NOMO-1 treated with dmso at 0.1 percent for 144 hours (cell line): ENCODE measurements around the gene PHF21A.
"Not testable (repeated sequence)": the region's sequence is repeated elsewhere in the genome, so short reads cannot be mapped to it uniquely, and the experiment has no call there.

ENCODE experiments used
- DNase-seq: peaks from one replicate; lab custom pipeline; 2025; ENCODE audit not compliant: unreplicated experiment; lab: John Stamatoyannopoulos, UW

The PHF21A gene

DNA sequence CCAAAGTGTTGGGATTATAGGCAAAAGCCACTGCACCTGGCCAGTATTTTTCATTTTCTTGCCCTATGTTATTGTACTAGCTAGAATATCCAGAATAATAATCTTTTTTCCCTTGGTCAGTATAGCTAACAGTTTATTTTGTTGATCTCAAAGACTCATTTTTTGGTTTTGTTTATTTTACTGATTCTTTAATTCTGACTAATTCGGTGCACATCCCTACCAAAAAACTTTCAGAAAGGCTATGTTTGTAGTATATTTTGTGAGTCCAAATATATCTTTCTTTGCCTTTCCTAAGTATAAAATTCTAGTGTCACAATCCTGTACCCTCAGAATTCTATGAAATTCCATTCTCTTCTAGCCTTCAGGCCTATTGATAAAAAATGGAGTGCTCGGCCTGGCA is 84.3 kb downstream of the PHF21A start:
- DNase-seq, result no peak

- no peak for DNase-seq
Measured at GRCh38 chr11:46036009-46036408, 85.2 kb downstream of the PHF21A start.

GRCh38 chr11:46034041-46034440 is 87.2 kb downstream of the PHF21A start:
- no peak for DNase-seq

GRCh38 chr11:46026606-46027293 is 94.5 kb downstream of the PHF21A start:
- no peak for DNase-seq

GRCh38 chr11:46020084-46020599 is 101.1 kb downstream of the PHF21A start:
- no peak for DNase-seq

DNA sequence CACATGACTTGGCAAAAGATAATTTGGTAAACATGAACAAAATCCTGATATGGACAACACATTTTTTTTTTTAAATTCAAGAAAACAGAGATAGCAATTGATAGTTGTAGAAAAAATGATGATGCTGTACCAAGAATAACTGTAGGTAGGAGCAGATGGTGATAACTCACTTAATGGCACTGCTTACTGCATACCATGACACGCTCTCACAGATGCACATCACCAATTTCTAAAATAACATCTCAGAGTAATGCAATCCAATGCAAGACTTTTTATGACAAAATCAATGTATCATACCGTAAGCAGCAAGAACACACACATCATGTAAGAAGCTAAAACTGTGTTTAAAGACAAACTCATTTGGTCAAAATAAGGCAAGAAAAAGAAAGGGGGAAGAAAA is 102.6 kb downstream of the PHF21A start:
- no peak for DNase-seq

DNA sequence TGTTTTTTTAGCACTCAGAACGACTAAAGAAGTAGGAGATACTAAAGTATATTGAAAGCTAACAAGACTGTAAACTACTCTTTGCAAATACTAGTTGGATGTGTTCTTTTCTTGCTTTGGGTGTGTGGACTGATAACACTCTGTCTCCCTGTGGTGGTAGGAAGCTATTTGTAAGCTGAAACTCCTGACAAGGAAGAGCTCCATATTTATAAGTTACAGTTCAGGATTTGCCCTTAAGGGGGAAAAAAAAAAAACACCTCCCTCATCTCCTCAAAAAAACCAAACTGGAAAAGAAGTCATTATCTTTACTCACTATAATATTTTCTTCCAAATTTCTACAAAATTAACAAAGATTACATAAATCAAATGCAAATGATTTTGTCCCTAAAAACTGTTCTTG is 103.9 kb downstream of the PHF21A start:
- DNase-seq, result no peak

DNA sequence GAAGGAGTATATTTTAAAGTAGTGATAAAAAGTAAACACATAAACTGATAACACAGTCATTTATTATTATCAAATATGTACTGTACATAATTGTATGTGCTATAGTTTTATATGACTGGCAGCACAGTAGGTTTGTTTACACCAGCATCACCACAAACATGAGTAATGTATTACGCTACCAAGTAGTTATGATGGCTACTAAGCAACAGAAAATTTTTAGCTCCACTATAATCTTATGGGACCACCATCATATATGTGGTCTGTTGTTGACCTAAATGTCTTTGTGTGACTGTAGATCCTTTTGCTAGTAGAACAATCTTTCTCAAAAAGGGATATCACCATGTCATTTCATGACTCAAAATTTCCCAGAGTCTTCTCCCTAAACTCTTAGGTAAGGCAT is 105.3 kb downstream of the PHF21A start:
- no peak for DNase-seq

- not testable (repeated sequence) for DNase-seq
Measured at GRCh38 chr11:46014168-46014567, 107.1 kb downstream of the PHF21A start.

DNA sequence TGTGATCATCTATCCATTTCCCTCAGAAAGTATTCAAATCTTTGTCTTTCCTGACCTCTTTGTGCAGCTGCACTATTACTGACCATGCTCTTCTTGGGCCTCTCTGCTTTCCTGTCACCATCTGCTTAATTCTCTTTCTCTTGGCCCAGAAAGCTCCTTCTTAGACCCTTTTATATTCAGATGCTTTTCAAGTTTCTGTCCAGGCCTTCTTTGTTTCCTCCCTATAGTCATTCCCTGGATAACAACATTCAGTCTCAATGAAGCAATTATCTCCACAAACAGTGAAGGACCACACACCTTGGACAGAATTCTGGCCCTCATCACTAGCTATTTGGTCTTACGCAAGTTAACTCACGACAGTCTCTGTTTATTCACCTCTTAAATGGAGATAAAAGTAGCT is 109.1 kb downstream of the PHF21A start:
- no peak for DNase-seq

DNA sequence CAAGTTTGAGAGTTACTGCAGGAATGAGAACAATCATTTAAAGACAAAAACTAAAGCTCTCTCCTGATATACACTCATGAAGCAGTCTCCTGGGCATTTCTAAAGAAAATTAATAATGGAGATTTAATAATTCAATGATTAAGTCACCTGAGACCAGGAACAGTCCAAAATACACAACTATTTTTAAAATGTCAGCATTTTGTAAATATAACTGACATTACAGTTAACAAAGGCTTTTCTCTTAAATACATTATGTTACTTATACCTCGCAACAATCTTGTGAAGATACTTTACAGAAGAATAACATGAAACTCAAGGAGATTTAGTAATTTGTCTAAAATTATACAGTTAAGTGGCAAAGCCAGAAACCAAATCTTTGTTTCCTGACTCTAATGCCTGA is 111.2 kb downstream of the PHF21A start:
- no peak for DNase-seq

- no peak for DNase-seq
Measured at GRCh38 chr11:46009647-46010046, 111.6 kb downstream of the PHF21A start.

- peak; percentile 13 for DNase-seq
Measured at GRCh38 chr11:46006418-46007070, 114.7 kb downstream of the PHF21A start.

DNA sequence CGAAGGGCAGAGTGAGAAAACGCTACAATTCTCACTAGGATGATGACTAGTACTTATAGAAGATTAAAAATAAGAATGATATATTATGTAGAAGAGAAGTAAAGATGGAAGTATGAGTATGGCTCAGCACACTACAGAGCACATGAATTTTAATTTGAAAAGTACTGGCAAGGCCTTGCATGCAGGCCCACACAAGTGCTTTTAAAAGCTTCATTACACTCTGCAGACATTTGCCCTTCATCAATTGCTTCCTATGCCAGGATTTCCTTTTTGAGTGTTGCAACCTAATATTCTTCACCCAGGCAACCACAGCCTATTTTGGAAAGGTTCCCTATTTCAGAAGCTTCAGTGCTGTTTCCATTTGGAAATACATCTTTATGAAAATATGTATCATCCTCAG is 117.7 kb downstream of the PHF21A start:
- DNase-seq, result peak; percentile 27

DNA sequence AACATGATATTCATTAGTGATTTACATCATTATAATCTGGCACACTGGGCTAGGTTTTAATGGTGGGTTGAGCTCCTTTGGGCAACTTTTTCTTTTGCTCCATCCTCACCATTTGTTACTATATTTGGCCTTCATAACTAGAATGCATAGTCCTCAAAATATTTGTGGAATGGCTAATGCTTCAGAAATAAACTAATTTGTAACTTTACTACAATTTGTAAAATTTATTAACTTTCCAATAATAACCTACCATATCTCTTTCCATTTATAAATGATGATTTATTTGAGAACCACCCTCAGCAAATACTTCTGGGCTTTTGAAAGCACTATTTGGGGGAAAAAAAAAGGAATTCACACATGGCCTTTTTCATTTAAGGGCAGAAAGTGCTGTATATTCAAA is 119.1 kb downstream of the PHF21A start:
- DNase-seq, result no peak

DNA sequence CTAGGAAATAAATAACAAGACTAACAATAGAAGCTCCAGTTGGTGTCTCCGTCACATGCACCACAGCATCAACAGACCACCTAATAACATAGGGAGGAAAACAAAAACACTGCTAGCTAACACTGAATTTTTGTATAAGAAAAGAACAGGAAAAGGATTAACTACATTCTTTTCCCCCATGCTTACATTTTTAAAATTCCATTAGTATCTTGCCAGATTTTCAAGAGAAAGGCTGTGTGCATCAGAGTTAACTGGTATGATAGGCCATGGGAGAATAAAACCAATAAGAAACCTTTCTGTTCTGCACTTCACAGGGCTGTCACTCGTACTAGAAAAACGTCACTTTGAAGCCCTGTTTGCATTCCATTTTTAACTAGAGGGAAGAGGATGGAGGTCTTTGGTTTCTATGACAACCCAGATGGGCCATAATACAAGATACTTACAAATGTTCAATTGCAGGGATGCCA is 119.8 kb downstream of the PHF21A start:
- DNase-seq, result no peak

DNA sequence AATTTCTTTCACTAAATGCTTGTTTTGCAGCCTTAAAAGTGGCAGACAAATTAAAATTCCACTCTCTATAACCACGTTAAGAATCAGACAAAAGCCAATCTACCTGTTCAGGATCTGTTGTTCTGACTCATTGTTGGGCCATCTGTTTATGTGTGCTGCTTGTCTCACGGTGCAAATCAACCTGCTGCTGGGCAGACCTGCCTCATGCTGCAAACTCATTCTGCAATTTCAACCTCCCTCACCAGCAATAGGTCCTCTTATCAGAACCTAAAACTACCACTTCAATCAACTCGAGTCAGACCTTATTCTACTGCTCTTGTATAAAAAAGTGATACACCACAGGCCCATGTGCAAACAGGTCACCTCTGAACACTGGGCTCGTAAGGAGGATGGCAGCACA is 123.7 kb downstream of the PHF21A start:
- DNase-seq, result no peak

- DNase-seq, result no peak
Measured at GRCh38 chr11:45995342-45995734, 125.9 kb downstream of the PHF21A start.

DNA sequence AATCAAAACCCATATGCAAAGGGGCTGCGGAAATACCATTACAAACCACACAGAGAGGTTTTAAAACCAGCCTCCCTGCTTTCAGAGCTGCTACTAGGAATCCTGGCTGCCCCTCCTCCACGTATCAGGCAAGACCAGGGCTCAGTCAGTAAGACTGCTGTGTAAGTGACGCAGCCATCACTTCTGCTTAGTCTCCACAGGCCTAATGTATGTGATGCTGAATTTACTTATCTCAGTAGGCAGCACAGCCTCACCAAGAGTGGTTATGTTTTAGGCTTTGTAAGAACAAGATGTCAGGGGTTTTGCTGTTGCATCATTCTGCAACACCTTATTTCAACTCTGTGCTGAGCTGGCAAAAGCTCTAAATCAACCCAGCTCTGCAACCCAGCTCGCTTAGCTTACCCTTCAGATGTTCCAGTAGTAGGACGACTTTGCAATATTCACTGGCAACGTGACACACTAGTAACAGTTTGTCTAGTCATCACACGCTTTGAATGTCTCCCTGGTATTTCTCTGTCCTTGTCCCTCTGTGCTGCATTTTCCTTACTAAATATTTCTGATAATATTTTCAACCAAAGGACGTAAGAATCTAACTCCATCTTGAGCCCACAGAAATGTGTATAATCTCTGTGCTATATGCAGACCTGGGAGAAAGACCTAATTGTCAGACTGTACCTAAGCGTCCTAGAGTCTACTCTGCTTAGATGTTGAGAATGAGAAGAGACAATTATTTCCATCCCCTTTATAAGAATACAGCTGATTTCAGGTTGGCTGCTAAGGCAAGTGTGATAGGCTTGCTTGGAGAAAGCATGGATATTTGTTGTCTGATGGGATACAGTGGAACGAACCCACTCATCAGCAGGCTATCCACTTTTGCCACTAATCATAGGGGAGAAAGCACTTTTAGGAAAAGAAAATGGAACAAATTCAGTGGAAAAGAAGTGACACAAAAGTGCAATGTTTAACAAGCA is 126.6 kb downstream of the PHF21A start:
- DNase-seq, result no peak

- DNase-seq, result no peak
Measured at GRCh38 chr11:45993531-45994001, 127.7 kb downstream of the PHF21A start.

GRCh38 chr11:45988921-45989320 is 132.3 kb downstream of the PHF21A start:
- no peak for DNase-seq
